ENCODE results near the gene GRB10.
A peak's percentile ranks its signal among the peaks of the same experiment; 100 is the strongest.

GRB10 gene

DNA sequence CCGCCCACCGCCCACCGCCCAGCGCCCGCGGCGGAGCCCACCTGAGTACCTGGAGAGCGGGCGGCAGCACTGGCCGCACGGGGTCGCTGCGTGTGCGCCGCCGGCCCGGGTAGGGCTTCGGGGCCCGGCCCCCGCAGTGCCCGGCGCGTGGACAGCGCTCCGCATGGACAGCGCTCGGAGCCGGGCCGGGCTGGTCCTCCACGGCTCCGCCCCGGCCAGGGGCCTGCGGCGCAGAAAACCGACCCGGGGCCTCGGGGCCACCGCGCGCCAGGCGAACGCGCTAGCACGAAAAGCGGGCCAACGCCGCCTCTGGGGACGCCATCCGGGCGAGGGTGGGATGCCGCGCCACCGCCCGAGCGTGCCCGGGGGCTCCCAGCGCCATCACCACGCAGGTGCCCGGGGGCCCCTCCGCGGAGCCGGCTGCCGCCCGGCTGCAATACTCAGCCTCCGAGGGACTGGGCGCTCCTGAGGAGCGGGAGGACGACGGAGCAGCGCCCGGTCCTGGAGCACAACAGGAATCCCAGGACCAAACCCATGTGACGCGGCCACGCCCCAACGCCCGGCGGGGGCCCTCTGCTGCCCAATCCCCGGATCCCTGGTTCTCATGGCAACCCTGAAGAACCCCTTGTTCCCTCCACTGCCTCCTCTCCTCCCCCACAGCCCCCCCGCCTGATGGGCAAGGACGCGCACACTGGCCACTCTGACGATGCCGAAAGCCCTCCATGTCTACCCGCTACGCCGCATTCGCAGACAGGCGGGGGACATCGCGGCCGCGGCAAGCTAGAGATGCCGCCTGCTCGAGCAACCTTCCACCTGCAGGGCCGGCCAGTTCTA lies at the start of gene GRB10:
GRB10 (minus strand) TSS at position 522 of the 834 bp plus-strand sequence. CDS start 50,574 bp downstream, outside the sequence.
- Histone ChIP-seq H3K4me3 (ENCODE audit: low read length) (peak within 1 kb of the TSS; percentile 68), H3K9me3 (ENCODE audit: control insufficient read depth, low read length) (no peaks in the 10 kb centered on the region), H3K4me1 (ENCODE audit: control insufficient read depth, insufficient read depth, low read length) (peaks cover 8% of the 10 kb centered on the region), H3K27me3 (replicated peaks; ENCODE audit: control insufficient read depth, insufficient read depth, low read length) (no peaks in the 10 kb centered on the region), H3K9ac (ENCODE audit: low read length) (no peak within 1 kb of the TSS), H3K36me3 (ENCODE audit: control insufficient read depth, insufficient read depth, low read length, severe bottlenecking) (no peaks in the 10 kb centered on the region)
- peak; percentile 69 for DNase-seq (ENCODE audit: low read depth)

DNA sequence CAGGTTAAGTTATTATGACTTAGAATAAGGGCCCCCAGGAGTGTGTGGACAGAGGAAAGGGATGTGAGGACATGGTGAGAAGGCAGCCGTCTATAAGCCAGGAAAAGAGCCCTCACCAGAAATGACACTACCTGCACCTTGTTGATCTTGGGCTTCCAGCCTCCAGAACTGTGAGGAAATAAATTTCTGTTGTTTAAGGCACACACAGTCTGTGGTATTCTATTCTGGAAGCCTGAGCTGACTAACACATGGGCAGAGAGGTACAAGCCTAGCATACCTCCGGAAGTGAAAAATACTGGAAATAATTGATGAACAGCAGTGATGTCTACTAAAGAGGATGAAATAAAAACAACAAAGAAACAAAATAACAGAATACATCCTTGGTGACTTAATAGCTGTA lies 46.1 kb upstream of the GRB10 start:
- no peaks in the 10 kb centered on the region for H3K36me3 ChIP-seq (ENCODE audit: control insufficient read depth, insufficient read depth, low read length, severe bottlenecking)
- H3K4me1 ChIP-seq (ENCODE audit: control insufficient read depth, insufficient read depth, low read length), result no peaks in the 10 kb centered on the region
- H3K27me3 ChIP-seq (replicated peaks; ENCODE audit: control insufficient read depth, insufficient read depth, low read length), result no peaks in the 10 kb centered on the region
- no peak overlapping the region for H3K9ac ChIP-seq (ENCODE audit: low read length)
- H3K9me3 ChIP-seq (ENCODE audit: control insufficient read depth, low read length), result no peaks in the 10 kb centered on the region
- H3K4me3 ChIP-seq (ENCODE audit: low read length), result no peak overlapping the region
- DNase-seq (ENCODE audit: low read depth), result no peak

DNA sequence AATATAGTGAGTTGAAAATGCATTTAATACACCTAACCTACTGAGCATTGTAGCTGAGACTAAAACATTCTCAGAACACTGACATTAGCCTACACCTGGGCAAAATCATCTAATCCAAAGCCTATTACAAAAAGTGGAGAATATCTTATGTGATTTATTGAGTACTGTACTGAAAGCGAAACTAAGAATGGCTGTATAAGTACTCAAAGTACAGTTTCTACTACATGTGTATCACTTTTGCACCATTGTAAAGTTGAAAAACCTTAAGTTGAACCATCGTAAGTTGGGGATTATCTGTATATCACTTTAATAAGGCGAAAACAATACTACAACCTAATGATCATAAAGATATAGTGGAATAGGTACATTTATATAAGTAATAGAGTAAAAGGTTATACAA lies 45.4 kb upstream of the GRB10 start:
- no peak for DNase-seq (ENCODE audit: low read depth)
- no peaks in the 10 kb centered on the region for H3K27me3 ChIP-seq (replicated peaks; ENCODE audit: control insufficient read depth, insufficient read depth, low read length)
- no peaks in the 10 kb centered on the region for H3K36me3 ChIP-seq (ENCODE audit: control insufficient read depth, insufficient read depth, low read length, severe bottlenecking)
- no peak overlapping the region for H3K4me3 ChIP-seq (ENCODE audit: low read length)
- H3K9ac ChIP-seq (ENCODE audit: low read length), result no peak overlapping the region
- H3K9me3 ChIP-seq (ENCODE audit: control insufficient read depth, low read length), result no peaks in the 10 kb centered on the region
- no peaks in the 10 kb centered on the region for H3K4me1 ChIP-seq (ENCODE audit: control insufficient read depth, insufficient read depth, low read length)

DNA sequence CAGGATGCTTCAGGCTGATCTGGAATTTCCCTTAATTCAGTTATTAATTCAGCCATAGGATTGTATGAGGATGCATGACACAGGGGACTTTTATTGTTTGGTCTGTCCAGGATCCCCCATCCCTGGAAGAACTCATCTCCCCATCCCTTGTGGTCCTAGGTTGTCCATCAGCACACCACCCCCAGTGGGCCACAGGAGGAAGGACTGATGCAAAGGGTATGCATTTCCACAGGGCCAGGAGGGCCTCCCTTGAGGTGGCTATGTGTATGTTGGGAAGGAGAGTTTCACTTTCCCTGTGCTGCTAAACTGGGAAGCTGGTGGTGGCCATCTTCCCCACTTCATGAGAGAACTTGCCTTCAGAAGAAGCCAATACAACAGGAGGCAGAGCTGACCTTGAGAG lies 44.6 kb upstream of the GRB10 start:
- Histone ChIP-seq H3K9me3 (ENCODE audit: control insufficient read depth, low read length) (no peaks in the 10 kb centered on the region), H3K9ac (ENCODE audit: low read length) (no peak overlapping the region), H3K4me1 (ENCODE audit: control insufficient read depth, insufficient read depth, low read length) (no peaks in the 10 kb centered on the region), H3K27me3 (replicated peaks; ENCODE audit: control insufficient read depth, insufficient read depth, low read length) (no peaks in the 10 kb centered on the region), H3K36me3 (ENCODE audit: control insufficient read depth, insufficient read depth, low read length, severe bottlenecking) (no peaks in the 10 kb centered on the region), H3K4me3 (ENCODE audit: low read length) (no peak overlapping the region)
- DNase-seq (ENCODE audit: low read depth), result no peak

GRCh38 chr7:50826371-50827172 lies 43.9 kb upstream of the GRB10 start:
- Histone ChIP-seq H3K4me1 (ENCODE audit: control insufficient read depth, insufficient read depth, low read length) (no peaks in the 10 kb centered on the region), H3K4me3 (ENCODE audit: low read length) (no peak overlapping the region), H3K9me3 (ENCODE audit: control insufficient read depth, low read length) (no peaks in the 10 kb centered on the region), H3K27me3 (replicated peaks; ENCODE audit: control insufficient read depth, insufficient read depth, low read length) (no peaks in the 10 kb centered on the region), H3K36me3 (ENCODE audit: control insufficient read depth, insufficient read depth, low read length, severe bottlenecking) (no peaks in the 10 kb centered on the region), H3K9ac (ENCODE audit: low read length) (no peak overlapping the region)
- peak; percentile 58 for DNase-seq (ENCODE audit: low read depth)

DNA sequence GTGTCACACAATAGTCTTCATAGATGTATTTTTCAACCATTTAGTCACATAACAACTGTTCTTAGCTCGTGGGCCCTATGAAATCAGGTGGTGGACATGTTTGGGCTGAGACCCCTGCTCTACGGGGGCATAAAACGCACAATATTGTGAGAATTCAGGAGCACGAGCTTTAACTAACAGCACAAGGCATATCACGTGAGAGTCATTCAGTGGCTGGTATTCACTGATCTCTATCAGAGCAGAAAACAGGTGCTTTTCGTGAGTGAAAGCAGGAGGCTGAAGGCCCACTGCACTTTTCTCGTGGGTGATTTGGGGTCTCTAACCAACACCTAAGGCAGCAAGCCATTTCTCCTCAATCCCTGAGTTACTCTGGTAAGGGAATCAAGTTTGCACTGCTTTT lies 42.8 kb upstream of the GRB10 start:
- DNase-seq (ENCODE audit: low read depth), result no peak
- H3K4me1 ChIP-seq (ENCODE audit: control insufficient read depth, insufficient read depth, low read length), result no peaks in the 10 kb centered on the region
- no peak overlapping the region for H3K4me3 ChIP-seq (ENCODE audit: low read length)
- H3K27me3 ChIP-seq (replicated peaks; ENCODE audit: control insufficient read depth, insufficient read depth, low read length), result no peaks in the 10 kb centered on the region
- no peaks in the 10 kb centered on the region for H3K36me3 ChIP-seq (ENCODE audit: control insufficient read depth, insufficient read depth, low read length, severe bottlenecking)
- H3K9me3 ChIP-seq (ENCODE audit: control insufficient read depth, low read length), result no peaks in the 10 kb centered on the region
- H3K9ac ChIP-seq (ENCODE audit: low read length), result no peak overlapping the region

DNA sequence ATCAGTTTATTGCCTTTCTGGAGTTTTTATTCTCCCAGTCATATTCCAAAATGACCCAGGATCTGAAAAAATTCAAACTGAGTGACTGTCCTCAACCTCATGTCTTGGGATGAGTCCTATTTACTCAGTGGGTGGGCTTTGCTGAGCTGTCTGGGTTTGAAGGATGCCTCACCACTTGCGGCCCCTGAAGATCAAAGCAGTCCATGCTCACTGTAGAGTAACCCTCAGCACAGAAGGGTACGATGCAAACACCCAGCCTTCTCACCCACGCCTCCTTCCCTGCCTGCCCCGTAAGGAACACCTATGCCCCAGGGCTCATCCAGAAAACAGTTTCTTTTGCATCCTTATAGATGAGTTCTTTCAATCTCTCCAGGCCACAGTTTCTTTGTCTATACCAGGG lies 42.2 kb upstream of the GRB10 start:
- no peaks in the 10 kb centered on the region for H3K27me3 ChIP-seq (replicated peaks; ENCODE audit: control insufficient read depth, insufficient read depth, low read length)
- no peaks in the 10 kb centered on the region for H3K36me3 ChIP-seq (ENCODE audit: control insufficient read depth, insufficient read depth, low read length, severe bottlenecking)
- H3K9ac ChIP-seq (ENCODE audit: low read length), result no peak overlapping the region
- no peak for DNase-seq (ENCODE audit: low read depth)
- no peaks in the 10 kb centered on the region for H3K4me1 ChIP-seq (ENCODE audit: control insufficient read depth, insufficient read depth, low read length)
- no peaks in the 10 kb centered on the region for H3K9me3 ChIP-seq (ENCODE audit: control insufficient read depth, low read length)
- H3K4me3 ChIP-seq (ENCODE audit: low read length), result no peak overlapping the region

DNA sequence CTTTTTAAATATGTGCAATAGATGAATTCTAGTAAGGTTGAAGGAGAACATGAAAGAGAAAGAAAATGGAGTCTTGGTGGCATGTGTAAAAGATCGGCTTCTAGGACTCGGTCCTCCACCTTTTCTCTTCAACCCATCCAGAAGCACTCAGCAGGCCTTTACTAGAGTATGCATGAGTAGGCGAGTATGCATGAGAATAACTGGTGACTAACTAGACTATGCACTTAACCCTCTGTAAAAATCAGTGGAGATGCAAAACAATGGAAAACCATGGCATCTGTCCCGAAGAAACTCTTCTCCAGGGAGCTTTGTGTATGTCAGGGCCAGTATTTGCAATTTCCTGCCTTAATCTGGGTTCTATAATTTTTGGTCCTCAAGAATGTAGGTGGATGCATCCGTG lies 40.0 kb upstream of the GRB10 start:
- DNase-seq (ENCODE audit: low read depth), result peak; percentile 7
- Histone ChIP-seq H3K27me3 (replicated peaks; ENCODE audit: control insufficient read depth, insufficient read depth, low read length) (no peaks in the 10 kb centered on the region), H3K9ac (ENCODE audit: low read length) (no peak overlapping the region), H3K4me1 (ENCODE audit: control insufficient read depth, insufficient read depth, low read length) (no peaks in the 10 kb centered on the region), H3K36me3 (ENCODE audit: control insufficient read depth, insufficient read depth, low read length, severe bottlenecking) (no peaks in the 10 kb centered on the region), H3K4me3 (ENCODE audit: low read length) (no peak overlapping the region), H3K9me3 (ENCODE audit: control insufficient read depth, low read length) (no peaks in the 10 kb centered on the region)

- no peak for DNase-seq (ENCODE audit: low read depth)
- Histone ChIP-seq H3K36me3 (ENCODE audit: control insufficient read depth, insufficient read depth, low read length, severe bottlenecking) (no peaks in the 10 kb centered on the region), H3K4me3 (ENCODE audit: low read length) (no peak overlapping the region), H3K27me3 (replicated peaks; ENCODE audit: control insufficient read depth, insufficient read depth, low read length) (no peaks in the 10 kb centered on the region), H3K9me3 (ENCODE audit: control insufficient read depth, low read length) (no peaks in the 10 kb centered on the region), H3K4me1 (ENCODE audit: control insufficient read depth, insufficient read depth, low read length) (no peaks in the 10 kb centered on the region), H3K9ac (ENCODE audit: low read length) (no peak overlapping the region)
These were observed 39.4 kb upstream of the GRB10 start for GRCh38 chr7:50822110-50822509.

DNA sequence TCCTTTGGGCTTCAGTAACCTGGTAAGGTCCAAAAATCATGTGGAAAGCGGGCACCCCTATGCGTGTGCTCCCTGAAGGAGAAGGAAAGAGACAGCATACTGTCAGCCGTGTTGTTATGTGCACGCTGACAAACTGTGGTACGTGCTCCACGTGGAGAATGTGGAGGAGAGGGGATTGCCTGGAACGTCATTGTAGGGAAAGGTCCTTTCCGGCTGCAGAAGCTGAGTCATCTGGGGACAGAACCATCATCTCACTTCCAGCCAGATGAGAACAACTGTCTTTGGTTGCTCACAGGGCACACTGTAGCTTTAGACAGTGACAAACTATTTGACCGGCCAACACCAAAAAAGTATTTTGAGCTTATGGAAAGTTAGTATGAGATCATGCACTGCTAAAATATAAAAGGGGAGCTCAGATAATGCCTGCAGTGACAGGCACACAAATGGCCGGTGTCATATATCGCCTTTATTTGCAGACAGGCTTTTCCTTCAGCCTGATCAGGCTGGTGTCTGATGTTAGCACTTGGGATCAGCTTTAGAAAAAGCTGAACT lies 38.8 kb upstream of the GRB10 start:
- no peaks in the 10 kb centered on the region for H3K36me3 ChIP-seq (ENCODE audit: control insufficient read depth, insufficient read depth, low read length, severe bottlenecking)
- DNase-seq (ENCODE audit: low read depth), result peak; percentile 3
- no peaks in the 10 kb centered on the region for H3K27me3 ChIP-seq (replicated peaks; ENCODE audit: control insufficient read depth, insufficient read depth, low read length)
- no peak overlapping the region for H3K4me3 ChIP-seq (ENCODE audit: low read length)
- no peaks in the 10 kb centered on the region for H3K9me3 ChIP-seq (ENCODE audit: control insufficient read depth, low read length)
- no peak overlapping the region for H3K9ac ChIP-seq (ENCODE audit: low read length)
- no peaks in the 10 kb centered on the region for H3K4me1 ChIP-seq (ENCODE audit: control insufficient read depth, insufficient read depth, low read length)

DNA sequence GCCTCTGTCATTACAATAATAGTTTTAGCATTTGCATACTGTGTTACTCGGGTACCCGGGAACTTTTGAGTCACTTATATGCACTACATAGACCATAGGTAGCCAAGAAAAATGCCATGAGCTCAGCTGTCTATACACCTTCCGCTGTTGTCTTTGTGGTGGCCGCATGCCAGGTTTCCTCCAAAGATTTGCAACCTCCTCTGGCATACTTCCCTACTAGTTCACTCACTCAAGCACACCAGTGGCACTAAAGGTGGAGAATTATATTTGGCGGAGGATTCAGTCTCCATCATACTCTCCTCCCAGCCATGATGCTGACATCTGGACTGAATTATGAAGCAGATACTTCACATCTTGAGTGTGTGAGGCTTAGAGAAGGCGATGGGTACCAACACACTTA lies 35.6 kb upstream of the GRB10 start:
- no peak for DNase-seq (ENCODE audit: low read depth)
- no peaks in the 10 kb centered on the region for H3K36me3 ChIP-seq (ENCODE audit: control insufficient read depth, insufficient read depth, low read length, severe bottlenecking)
- no peak overlapping the region for H3K4me3 ChIP-seq (ENCODE audit: low read length)
- no peaks in the 10 kb centered on the region for H3K4me1 ChIP-seq (ENCODE audit: control insufficient read depth, insufficient read depth, low read length)
- no peak overlapping the region for H3K9ac ChIP-seq (ENCODE audit: low read length)
- H3K27me3 ChIP-seq (replicated peaks; ENCODE audit: control insufficient read depth, insufficient read depth, low read length), result no peaks in the 10 kb centered on the region
- H3K9me3 ChIP-seq (ENCODE audit: control insufficient read depth, low read length), result no peaks in the 10 kb centered on the region
